Ovary (tissue), 9 donors: ENCODE data around the gene MAK. TPM values are rescaled to one million over a fixed set of nuclear protein-coding genes. Genes with fewer than 3 reads are reported as not detected.
"Not testable (repeated sequence)": the region's sequence is repeated elsewhere in the genome, so short reads cannot be mapped to it uniquely, and the experiment has no call there.

Experiments used
- DNase-seq, 5 donors: peaks; one replicate each; pipeline ENCODE4 v3.0.0-alpha.2; 2019 to 2020
- H3K27ac ChIP-seq, 2 donors: fragments of 200-600 bp; one replicate each; pipeline versions ENCODE4 v1.5.1 to v1.8.0; 2019 to 2022
- H3K27me3 ChIP-seq: fragments of 200-600 bp; one replicate; pipeline ENCODE4 v1.8.0; 2022
- H3K36me3 ChIP-seq: fragments of 200-600 bp; sonication (generic); one replicate; pipeline ENCODE4 v1.5.1; 2019
- H3K4me1 ChIP-seq: one replicate; pipeline ENCODE4 v1.8.1; 2013; ENCODE audit warnings: mild to moderate bottlenecking, moderate library complexity; ENCODE audit not compliant: insufficient read depth
- H3K4me3 ChIP-seq: fragments of 200-600 bp; sonication (generic); one replicate; pipeline ENCODE4 v1.5.1; 2017
- H3K9me3 ChIP-seq, 2 donors: fragments of 200-600 bp in 1 of 2; sonication (generic) in 1 of 2; one replicate each; pipeline versions ENCODE4 v1.5.1 to v1.8.1; 2013 to 2019; ENCODE audit warnings: mild to moderate bottlenecking in 1 of 2, moderate library complexity in 1 of 2
- EP300 ChIP-seq: sonication (generic); formaldehyde crosslinking; IDR thresholded peaks from one replicate; pipeline ENCODE4 v1.6.1; 2017; ENCODE audit warnings: antibody characterized with exemption
- POLR2A ChIP-seq: fragments of 450-650 bp; IDR thresholded peaks from one replicate; pipeline ENCODE4 v1.6.1; 2017; ENCODE audit warnings: antibody characterized with exemption, mild to moderate bottlenecking, moderate library complexity
- WGBS, 3 donors: extraction: QIAGEN DNeasy Blood & Tissue Kit in 1 of 3; methylation state at CpG; one replicate each; pipeline versions ENCODE4 v1.1.5 to v1.1.7; 2013 to 2017; 5-methylcytosine and 5-hydroxymethylcytosine counted together
- intact Hi-C, 4 donors: fragments of 100-400 bp; cut with DNase I; formaldehyde crosslinking; loops; one replicate each; pipeline versions ENCODE4 v1.11.0 to v1.15.1; 2022 to 2023
- polyA plus RNA-seq, 2 donors: library from polyadenylated mRNA; stranded (reverse); fragments of 200-250 nt in 1 of 2; fragments of 350-450 nt in 1 of 2; fragmentation: Illumina TruSeq in 1 of 2; extraction: RNeasy Lipid Tissue Mini Kit (QIAGEN cat#74804) in 1 of 2; gene quantifications; one replicate each; pipeline ENCODE4 v1.2.3, GENCODE V29; 2013 to 2014
- total RNA-seq, 7 donors: library from RNA; depleted of rRNA in 2 of 7; stranded (reverse); fragments of >200 nt in 2 of 7; fragmentation: NEBNext Ultra II Directional in 3 of 7; extraction: Animal tissue kit (Norgen Biotek cat#: 25700) in 3 of 7; gene quantifications; one replicate each; pipeline versions ENCODE4 v1.1.0 to v1.2.4, GENCODE V29; 2016 to 2023
- TF ChIP-seq, protein P1 (sequence below), 3 donors: fragments of 450-650 bp in 2 of 3; fragments of 200-600 bp in 1 of 3; IDR thresholded peaks; one replicate each; pipeline versions ENCODE4 v1.5.1 to v1.8.0; 2016 to 2022; ENCODE audit warnings: antibody characterized with exemption in 3 of 3, mild to moderate bottlenecking in 1 of 3
- donor health status: DM: no; HTN: no; CAD: no; lungs with moderate emphysema.
- donor health status: DM: no; HTN: no; CAD: no.
- donor health status: Bipolar disorder and iron deficiency.
- donor health status: DM: yes; HTN: yes; CAD: no.
- donor health status: DM: no; HTN: no; CAD: no.
- donor health status: DM: yes; HTN: yes; CAD: no.

MAK gene
- total and polyA plus RNA-seq, 9 donors: 0.06 to 4.8 (median 0.25) TPM; not detected in 3

DNA sequence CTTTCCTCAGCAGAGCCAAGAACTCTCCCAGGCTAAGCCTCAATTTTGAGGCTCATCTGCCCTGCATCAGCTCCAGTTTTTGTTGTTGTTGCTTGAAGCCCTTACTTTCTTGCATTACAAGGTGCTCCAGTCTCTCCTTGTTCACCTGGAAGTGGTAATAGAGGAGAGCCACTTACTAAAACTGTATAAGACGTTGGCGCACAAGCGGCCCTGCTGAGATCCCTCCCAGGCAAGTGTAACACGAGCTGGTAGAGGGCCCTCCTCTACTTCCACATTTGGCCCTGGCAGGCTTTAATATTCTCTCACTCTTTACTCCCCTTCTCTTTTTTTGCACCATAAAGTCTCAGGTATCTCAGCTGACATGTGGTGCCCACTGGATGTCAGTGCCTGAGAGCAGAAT, 24.0 kb upstream of the MAK start:
- Histone ChIP-seq H3K27ac (no peak overlapping the region), H3K4me1 (no peaks in the 10 kb centered on the region), H3K4me3 (no peak overlapping the region), H3K27me3 (no peaks in the 10 kb centered on the region), H3K9me3 (no peaks in the 10 kb centered on the region), H3K36me3 (no peaks in the 10 kb centered on the region)
- TF ChIP-seq POLR2A (no peak), EP300 (no peak)
- TF ChIP-seq, protein P1, sequence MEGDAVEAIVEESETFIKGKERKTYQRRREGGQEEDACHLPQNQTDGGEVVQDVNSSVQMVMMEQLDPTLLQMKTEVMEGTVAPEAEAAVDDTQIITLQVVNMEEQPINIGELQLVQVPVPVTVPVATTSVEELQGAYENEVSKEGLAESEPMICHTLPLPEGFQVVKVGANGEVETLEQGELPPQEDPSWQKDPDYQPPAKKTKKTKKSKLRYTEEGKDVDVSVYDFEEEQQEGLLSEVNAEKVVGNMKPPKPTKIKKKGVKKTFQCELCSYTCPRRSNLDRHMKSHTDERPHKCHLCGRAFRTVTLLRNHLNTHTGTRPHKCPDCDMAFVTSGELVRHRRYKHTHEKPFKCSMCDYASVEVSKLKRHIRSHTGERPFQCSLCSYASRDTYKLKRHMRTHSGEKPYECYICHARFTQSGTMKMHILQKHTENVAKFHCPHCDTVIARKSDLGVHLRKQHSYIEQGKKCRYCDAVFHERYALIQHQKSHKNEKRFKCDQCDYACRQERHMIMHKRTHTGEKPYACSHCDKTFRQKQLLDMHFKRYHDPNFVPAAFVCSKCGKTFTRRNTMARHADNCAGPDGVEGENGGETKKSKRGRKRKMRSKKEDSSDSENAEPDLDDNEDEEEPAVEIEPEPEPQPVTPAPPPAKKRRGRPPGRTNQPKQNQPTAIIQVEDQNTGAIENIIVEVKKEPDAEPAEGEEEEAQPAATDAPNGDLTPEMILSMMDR (IDR thresholded peaks at IDR 0.05): no peak
- intact Hi-C loops: no loop called here
- WGBS, 3 donors: 80 to 86% (median 84%) methylated on average over 4 of the region's 4 CpGs
- no peak for DNase-seq

DNA sequence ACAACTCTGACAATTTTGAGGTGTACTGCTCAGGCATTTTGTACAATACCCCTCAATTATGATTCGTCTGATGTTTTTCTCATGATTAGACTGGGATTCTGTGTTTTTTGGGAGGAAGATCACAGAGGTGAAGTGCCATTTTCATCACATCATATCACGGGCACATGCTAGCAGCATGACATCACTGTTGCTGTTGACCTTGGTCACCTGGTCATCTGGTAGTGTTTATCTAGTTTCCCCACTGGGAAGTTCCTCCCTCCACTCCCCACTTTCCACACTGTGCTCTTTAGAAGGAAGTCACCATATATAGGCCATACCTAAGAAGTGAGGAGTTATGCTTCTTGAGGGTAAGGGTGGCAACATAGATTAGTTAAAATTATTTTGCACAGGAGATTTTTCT, 22.7 kb upstream of the MAK start:
- Histone ChIP-seq H3K27me3 (no peaks in the 10 kb centered on the region), H3K27ac (no peak overlapping the region), H3K4me1 (no peaks in the 10 kb centered on the region), H3K9me3 (no peaks in the 10 kb centered on the region), H3K4me3 (no peak overlapping the region), H3K36me3 (no peaks in the 10 kb centered on the region)
- DNase-seq: no peak
- WGBS, 3 donors: 65 to 86% (median 84%) methylated on average over 2 of the region's 2 CpGs
- TF ChIP-seq, protein P1 (IDR thresholded peaks at IDR 0.05): no peak
- no peak for TF ChIP-seq EP300
- no peak for TF ChIP-seq POLR2A
- intact Hi-C loops: no loop called here

DNA sequence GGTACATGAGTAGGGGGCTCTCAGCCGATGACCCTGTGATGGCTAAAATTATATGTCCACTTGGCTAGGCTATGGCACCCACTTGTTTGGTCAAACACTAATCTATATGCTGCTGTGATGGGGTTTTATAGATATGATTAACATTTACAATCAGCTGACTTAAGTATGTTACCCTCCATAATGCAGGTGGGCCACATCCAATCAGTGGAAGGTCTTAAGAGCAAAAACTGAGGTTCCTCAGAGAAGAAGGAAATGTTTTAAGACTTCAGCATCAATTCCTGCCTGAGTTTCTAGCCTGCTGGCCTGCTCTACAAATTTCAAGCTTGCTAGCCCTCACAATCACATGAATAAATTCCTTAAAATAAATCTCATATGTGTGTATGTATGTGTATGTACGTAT, 18.9 kb upstream of the MAK start:
- H3K4me1 ChIP-seq: no peaks in the 10 kb centered on the region
- TF ChIP-seq EP300 (no peak), POLR2A (no peak)
- TF ChIP-seq, protein P1 (IDR thresholded peaks at IDR 0.05): no peak
- H3K4me3 ChIP-seq: no peak overlapping the region
- no peaks in the 10 kb centered on the region for H3K36me3 ChIP-seq
- no peaks in the 10 kb centered on the region for H3K27me3 ChIP-seq
- WGBS, 3 donors: 94 to 96% (median 96%) methylated on average over 2 of the region's 2 CpGs
- no peaks in the 10 kb centered on the region for H3K9me3 ChIP-seq
- DNase-seq: no peak
- no peak overlapping the region for H3K27ac ChIP-seq
- intact Hi-C loops: no loop called here

DNA sequence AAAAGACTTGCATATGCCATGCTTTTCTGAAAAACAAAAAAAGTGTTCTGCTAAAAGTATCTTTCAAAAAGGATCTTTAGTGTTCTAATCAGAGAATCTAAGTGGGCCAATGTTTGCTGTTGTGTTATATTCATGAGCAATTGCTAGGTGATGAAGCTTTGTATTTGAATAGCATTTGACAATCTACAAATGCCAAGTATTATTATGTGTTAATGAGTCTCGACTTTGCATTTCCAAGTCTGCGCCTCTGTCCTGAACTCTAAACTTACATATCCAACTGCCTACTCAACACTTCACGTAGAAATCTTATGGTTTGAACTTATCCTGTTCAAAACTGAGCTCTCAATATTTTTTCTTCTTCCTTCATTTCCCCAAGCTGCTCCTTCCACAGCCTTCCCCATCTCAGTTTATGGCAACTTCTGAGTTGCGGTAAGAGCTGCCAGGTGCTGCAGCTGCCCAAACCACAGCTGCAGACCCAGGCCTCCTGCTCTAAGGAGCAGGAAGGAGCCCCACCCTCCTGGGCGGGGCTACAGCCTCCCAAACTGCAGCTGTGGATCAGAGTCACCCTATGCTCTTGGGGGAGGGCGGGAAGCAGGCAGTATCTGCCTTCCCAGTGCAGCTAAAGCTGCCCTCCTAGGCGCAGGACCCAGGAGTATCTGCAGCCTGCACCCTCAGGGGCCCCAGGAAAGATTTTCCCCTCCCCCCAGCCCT, 16.7 kb upstream of the MAK start:
- H3K4me3 ChIP-seq: no peak overlapping the region
- no peaks in the 10 kb centered on the region for H3K4me1 ChIP-seq
- DNase-seq: no peak
- no peaks in the 10 kb centered on the region for H3K9me3 ChIP-seq
- no peaks in the 10 kb centered on the region for H3K36me3 ChIP-seq
- no peaks in the 10 kb centered on the region for H3K27me3 ChIP-seq
- intact Hi-C loops: no loop called here
- H3K27ac ChIP-seq: no peak overlapping the region
- TF ChIP-seq, protein P1 (IDR thresholded peaks at IDR 0.05): no peak
- TF ChIP-seq EP300 (no peak), POLR2A (no peak)
- 80 to 91% (median 87%) methylated on average over 7 of the region's 7 CpGs for WGBS, 3 donors

DNA sequence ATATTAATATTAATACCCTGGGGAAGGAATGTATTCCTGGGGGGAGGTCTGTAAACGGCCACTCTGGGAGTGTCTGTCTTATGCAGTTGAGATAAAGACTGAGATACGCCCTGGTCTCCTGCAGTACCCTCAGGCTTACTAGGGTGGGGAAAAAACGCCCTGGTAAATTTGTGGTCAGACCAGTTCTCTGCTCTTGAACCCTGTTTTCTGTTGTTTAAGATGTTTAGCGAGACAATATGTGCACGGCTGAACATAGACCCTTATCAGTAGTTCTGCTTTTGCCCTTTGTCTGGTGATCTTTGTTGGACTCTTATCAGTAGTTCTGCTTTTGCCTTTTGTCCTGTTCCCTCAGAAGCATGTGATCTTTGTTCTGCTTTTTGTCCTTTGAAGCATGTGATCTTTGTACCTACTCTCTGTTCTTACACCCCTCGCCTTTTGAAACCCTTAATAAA, 15.5 kb upstream of the MAK start:
- DNase-seq, H3K9me3 ChIP-seq, H3K4me1 ChIP-seq, intact Hi-C loops, H3K4me3 ChIP-seq, H3K27me3 ChIP-seq, H3K36me3 ChIP-seq, H3K27ac ChIP-seq: not testable (repeated sequence)
- 89 to 93% (median 90%) methylated on average over 6 of the region's 6 CpGs for WGBS, 3 donors
